Spleen (tissue), 7 donors: ENCODE data around the gene RBMS3.

Experiments used
- POLR2A ChIP-seq, 3 donors: fragments of 450-650 bp; IDR thresholded peaks; one replicate each; pipeline ENCODE4 v1.5.1; 2017; ENCODE audit warnings: antibody characterized with exemption in 3 of 3, mild to moderate bottlenecking in 1 of 3
- TF ChIP-seq, protein P1 (sequence below), 11 experiments: fragments of 200-600 bp in 7 of 11; fragments of 450-650 bp in 4 of 11; sonication (generic) in 4 of 11; IDR thresholded peaks in 8 of 11; conservative IDR thresholded peaks in 3 of 11; 1 replicate in 7 of 11; 2 replicates in 4 of 11; pipeline versions ENCODE4 v1.4.0 to v1.8.0; 2016 to 2021; ENCODE audit warnings: antibody characterized with exemption in 11 of 11, inconsistent platforms in 4 of 11, mild to moderate bottlenecking in 1 of 11
- donor health status: DM: no; HTN: no; CAD: no; lungs with moderate emphysema.
- donor health status: DM: no; HTN: no; CAD: no.
- donor health status: DM: no; HTN: no; CAD: no.

DNA sequence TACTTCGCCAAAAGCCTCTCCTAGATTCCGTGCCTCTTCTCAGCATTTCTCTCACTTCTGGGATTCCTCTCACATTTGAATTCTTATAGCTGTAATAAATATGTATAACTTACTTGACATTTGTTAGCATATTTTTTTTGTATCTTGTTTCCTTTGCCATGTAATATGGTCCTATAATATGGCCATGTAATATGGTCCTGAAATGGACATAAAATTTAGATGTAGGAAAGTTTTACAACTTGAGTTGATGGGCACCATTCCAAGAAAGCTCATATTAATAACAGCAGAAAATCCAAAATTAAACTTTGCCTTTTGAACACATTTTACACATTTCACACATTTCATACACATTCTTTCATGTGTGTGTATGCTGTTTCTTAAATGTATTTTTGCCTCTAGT lies 480.6 kb downstream of the RBMS3 start:
- TF ChIP-seq POLR2A (IDR thresholded peaks at IDR 0.05) = no peak
- TF ChIP-seq, protein P1, sequence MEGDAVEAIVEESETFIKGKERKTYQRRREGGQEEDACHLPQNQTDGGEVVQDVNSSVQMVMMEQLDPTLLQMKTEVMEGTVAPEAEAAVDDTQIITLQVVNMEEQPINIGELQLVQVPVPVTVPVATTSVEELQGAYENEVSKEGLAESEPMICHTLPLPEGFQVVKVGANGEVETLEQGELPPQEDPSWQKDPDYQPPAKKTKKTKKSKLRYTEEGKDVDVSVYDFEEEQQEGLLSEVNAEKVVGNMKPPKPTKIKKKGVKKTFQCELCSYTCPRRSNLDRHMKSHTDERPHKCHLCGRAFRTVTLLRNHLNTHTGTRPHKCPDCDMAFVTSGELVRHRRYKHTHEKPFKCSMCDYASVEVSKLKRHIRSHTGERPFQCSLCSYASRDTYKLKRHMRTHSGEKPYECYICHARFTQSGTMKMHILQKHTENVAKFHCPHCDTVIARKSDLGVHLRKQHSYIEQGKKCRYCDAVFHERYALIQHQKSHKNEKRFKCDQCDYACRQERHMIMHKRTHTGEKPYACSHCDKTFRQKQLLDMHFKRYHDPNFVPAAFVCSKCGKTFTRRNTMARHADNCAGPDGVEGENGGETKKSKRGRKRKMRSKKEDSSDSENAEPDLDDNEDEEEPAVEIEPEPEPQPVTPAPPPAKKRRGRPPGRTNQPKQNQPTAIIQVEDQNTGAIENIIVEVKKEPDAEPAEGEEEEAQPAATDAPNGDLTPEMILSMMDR (IDR thresholded peaks at IDR 0.05 in 8 of 11, conservative IDR thresholded peaks at IDR 0.05 in 3 of 11) = no peak
